GM12878 (cell line): ENCODE results near the gene TMEM132D.

ENCODE experiments used
- EP300 ChIP-seq, 2 experiments: fragments of 150-350 bp in 1 of 2; IDR thresholded peaks; 2 replicates each; pipeline ENCODE4 v1.6.1; 2011 to 2012; ENCODE audit warnings: low read depth in 2 of 2, low read length in 2 of 2, borderline replicate concordance in 1 of 2, improper control_type of control experiment in 1 of 2, inconsistent platforms in 1 of 2; ENCODE audit not compliant: control insufficient read depth in 1 of 2
- NR2C1 ChIP-seq: fragments of 450-650 bp; IDR thresholded peaks from 2 replicates; pipeline ENCODE4 v1.6.1; 2017; ENCODE audit warnings: antibody characterized with exemption, mild to moderate bottlenecking, moderate library complexity
- POLR2A ChIP-seq: IDR thresholded peaks from 2 replicates; pipeline ENCODE4 v1.6.1; 2011; ENCODE audit warnings: low read depth, mild to moderate bottlenecking, low read length
- POLR2AphosphoS5 ChIP-seq: IDR thresholded peaks from 2 replicates; pipeline ENCODE4 v1.6.1; 2011; ENCODE audit warnings: mild to moderate bottlenecking, low read length, inconsistent platforms
- RELA ChIP-seq: fragments of 450-650 bp; IDR thresholded peaks from 2 replicates; pipeline ENCODE4 v1.8.0; 2014; ENCODE audit warnings: borderline replicate concordance; ENCODE audit not compliant: partially characterized antibody
- RFX5 ChIP-seq: IDR thresholded peaks from 2 replicates; pipeline ENCODE4 v1.6.1; 2011; ENCODE audit warnings: low read depth, low read length, improper control_type of control experiment
- SUZ12 ChIP-seq: fragments of 200-600 bp; sonication (generic); IDR thresholded peaks from one replicate; pipeline ENCODE4 v1.6.1; 2018; ENCODE audit warnings: antibody characterized with exemption, mild to moderate bottlenecking; ENCODE audit not compliant: unreplicated experiment
- TF ChIP-seq, protein P1 (sequence below), 3 experiments: IDR thresholded peaks in 2 of 3; conservative IDR thresholded peaks in 1 of 3; 2 replicates each; pipeline ENCODE4 v1.5.1; 2011; ENCODE audit warnings: low read depth in 3 of 3, low read length in 3 of 3, mild to moderate bottlenecking in 3 of 3, control low read depth in 2 of 3, moderate library complexity in 2 of 3, inconsistent platforms in 1 of 3, mixed read lengths in 1 of 3; ENCODE audit not compliant: control insufficient read depth in 2 of 3, insufficient read depth in 1 of 3; ENCODE audit errors: extremely low read depth in 1 of 3
- TF ChIP-seq, protein P2 (sequence below): fragments of 450-650 bp; IDR thresholded peaks from 2 replicates; pipeline ENCODE4 v1.6.1; 2017; ENCODE audit warnings: low read depth, mild to moderate bottlenecking, moderate library complexity
- TF ChIP-seq, protein P3 (sequence below): IDR thresholded peaks from 2 replicates; pipeline ENCODE4 v1.6.1; 2011; ENCODE audit warnings: borderline replicate concordance, low read depth, mild to moderate bottlenecking, moderate library complexity, mixed read lengths, low read length; ENCODE audit not compliant: insufficient read depth; ENCODE audit errors: extremely low read length
- TF ChIP-seq, protein P4 (sequence below): fragments of 450-650 bp; IDR thresholded peaks from 2 replicates; pipeline ENCODE4 v1.6.1; 2016; ENCODE audit warnings: mild to moderate bottlenecking

DNA sequence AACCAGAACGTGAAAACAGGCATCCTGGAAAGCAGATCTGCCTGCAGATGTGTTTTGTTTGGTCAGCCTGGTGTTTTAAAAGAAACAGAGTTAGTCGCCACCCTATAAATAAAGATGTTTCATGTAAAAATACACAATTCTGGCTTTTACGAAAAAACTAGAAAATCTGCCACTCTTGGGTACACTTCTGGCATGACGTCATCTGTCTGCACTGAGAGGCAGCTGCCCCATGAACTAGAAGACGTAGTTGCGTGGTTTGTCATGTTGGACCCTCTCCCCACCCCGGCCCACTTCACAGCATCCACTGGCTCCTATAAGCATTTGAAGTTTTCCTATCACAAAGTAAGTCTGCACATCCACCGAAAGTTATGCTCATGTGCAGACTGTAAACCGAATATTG lies 658.1 kb downstream of the TMEM132D start:
- TF ChIP-seq, protein P1, sequence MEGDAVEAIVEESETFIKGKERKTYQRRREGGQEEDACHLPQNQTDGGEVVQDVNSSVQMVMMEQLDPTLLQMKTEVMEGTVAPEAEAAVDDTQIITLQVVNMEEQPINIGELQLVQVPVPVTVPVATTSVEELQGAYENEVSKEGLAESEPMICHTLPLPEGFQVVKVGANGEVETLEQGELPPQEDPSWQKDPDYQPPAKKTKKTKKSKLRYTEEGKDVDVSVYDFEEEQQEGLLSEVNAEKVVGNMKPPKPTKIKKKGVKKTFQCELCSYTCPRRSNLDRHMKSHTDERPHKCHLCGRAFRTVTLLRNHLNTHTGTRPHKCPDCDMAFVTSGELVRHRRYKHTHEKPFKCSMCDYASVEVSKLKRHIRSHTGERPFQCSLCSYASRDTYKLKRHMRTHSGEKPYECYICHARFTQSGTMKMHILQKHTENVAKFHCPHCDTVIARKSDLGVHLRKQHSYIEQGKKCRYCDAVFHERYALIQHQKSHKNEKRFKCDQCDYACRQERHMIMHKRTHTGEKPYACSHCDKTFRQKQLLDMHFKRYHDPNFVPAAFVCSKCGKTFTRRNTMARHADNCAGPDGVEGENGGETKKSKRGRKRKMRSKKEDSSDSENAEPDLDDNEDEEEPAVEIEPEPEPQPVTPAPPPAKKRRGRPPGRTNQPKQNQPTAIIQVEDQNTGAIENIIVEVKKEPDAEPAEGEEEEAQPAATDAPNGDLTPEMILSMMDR (IDR thresholded peaks at IDR 0.05 in 2 of 3, conservative IDR thresholded peaks at IDR 0.05 in 1 of 3; ENCODE audit: control insufficient read depth in 2 of 3, extremely low read depth in 1 of 3, insufficient read depth in 1 of 3, low read depth in 3 of 3, low read length in 3 of 3), result no peak
- no peak for TF ChIP-seq NR2C1
- no peak for TF ChIP-seq POLR2A
- TF ChIP-seq, protein P2, sequence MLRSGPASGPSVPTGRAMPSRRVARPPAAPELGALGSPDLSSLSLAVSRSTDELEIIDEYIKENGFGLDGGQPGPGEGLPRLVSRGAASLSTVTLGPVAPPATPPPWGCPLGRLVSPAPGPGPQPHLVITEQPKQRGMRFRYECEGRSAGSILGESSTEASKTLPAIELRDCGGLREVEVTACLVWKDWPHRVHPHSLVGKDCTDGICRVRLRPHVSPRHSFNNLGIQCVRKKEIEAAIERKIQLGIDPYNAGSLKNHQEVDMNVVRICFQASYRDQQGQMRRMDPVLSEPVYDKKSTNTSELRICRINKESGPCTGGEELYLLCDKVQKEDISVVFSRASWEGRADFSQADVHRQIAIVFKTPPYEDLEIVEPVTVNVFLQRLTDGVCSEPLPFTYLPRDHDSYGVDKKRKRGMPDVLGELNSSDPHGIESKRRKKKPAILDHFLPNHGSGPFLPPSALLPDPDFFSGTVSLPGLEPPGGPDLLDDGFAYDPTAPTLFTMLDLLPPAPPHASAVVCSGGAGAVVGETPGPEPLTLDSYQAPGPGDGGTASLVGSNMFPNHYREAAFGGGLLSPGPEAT, result no peak
- no peak for TF ChIP-seq RELA
- TF ChIP-seq, protein P3, sequence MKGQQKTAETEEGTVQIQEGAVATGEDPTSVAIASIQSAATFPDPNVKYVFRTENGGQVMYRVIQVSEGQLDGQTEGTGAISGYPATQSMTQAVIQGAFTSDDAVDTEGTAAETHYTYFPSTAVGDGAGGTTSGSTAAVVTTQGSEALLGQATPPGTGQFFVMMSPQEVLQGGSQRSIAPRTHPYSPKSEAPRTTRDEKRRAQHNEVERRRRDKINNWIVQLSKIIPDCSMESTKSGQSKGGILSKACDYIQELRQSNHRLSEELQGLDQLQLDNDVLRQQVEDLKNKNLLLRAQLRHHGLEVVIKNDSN, result no peak
- no peak for TF ChIP-seq RFX5
- TF ChIP-seq, protein P4, sequence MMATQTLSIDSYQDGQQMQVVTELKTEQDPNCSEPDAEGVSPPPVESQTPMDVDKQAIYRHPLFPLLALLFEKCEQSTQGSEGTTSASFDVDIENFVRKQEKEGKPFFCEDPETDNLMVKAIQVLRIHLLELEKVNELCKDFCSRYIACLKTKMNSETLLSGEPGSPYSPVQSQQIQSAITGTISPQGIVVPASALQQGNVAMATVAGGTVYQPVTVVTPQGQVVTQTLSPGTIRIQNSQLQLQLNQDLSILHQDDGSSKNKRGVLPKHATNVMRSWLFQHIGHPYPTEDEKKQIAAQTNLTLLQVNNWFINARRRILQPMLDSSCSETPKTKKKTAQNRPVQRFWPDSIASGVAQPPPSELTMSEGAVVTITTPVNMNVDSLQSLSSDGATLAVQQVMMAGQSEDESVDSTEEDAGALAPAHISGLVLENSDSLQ, result no peak
- no peak for TF ChIP-seq SUZ12
- TF ChIP-seq POLR2AphosphoS5, result no peak
- TF ChIP-seq EP300 (IDR thresholded peaks at IDR 0.05; ENCODE audit: borderline replicate concordance in 1 of 2, control insufficient read depth in 1 of 2, low read depth in 2 of 2, low read length in 2 of 2), result no peak
